Activated gamma-delta T cell treated with anti-CD3 and anti-CD28 coated beads, Interleukin-2, amount 50 U/mL, for 16 hours (primary cell): ENCODE measurements around the gene PHACTR3.
"Not testable (repeated sequence)": the region's sequence is repeated elsewhere in the genome, so short reads cannot be mapped to it uniquely, and the experiment has no call there.

Source experiments
- DNase-seq: peaks from one replicate; pipeline ENCODE4 v3.0.0-alpha.2; 2020; ENCODE audit warnings: low read depth

PHACTR3 gene

GRCh38 chr20:59829054-59829785, 224.9 kb downstream of the PHACTR3 start:
- no peak for DNase-seq

- DNase-seq = no peak
These were observed 225.7 kb downstream of the PHACTR3 start for GRCh38 chr20:59829786-59830664.

- no peak for DNase-seq
These were observed 226.3 kb downstream of the PHACTR3 start for GRCh38 chr20:59830665-59831023.

GRCh38 chr20:59831024-59831915, 226.9 kb downstream of the PHACTR3 start:
- DNase-seq = no peak

GRCh38 chr20:59831916-59832270, 227.6 kb downstream of the PHACTR3 start:
- DNase-seq = no peak

GRCh38 chr20:59832406-59833363, 228.3 kb downstream of the PHACTR3 start:
- DNase-seq = no peak

- no peak for DNase-seq
These were observed 230.7 kb downstream of the PHACTR3 start for GRCh38 chr20:59835057-59835447.

GRCh38 chr20:59835448-59836395, 231.4 kb downstream of the PHACTR3 start:
- DNase-seq = no peak

- no peak for DNase-seq
These were observed 232.4 kb downstream of the PHACTR3 start for GRCh38 chr20:59836767-59837166.

GRCh38 chr20:59837623-59838394, 233.5 kb downstream of the PHACTR3 start:
- DNase-seq = no peak

GRCh38 chr20:59839400-59839799, 235.1 kb downstream of the PHACTR3 start:
- DNase-seq = no peak

- DNase-seq = no peak
These were observed 241.1 kb downstream of the PHACTR3 start for GRCh38 chr20:59845472-59845871.

- no peak for DNase-seq
These were observed 243.8 kb downstream of the PHACTR3 start for GRCh38 chr20:59848182-59848581.

GRCh38 chr20:59850018-59850641, 245.8 kb downstream of the PHACTR3 start:
- DNase-seq = no peak

GRCh38 chr20:59856526-59856925, 252.2 kb downstream of the PHACTR3 start:
- DNase-seq = not testable (repeated sequence)

- DNase-seq = not testable (repeated sequence)
These were observed 252.6 kb downstream of the PHACTR3 start for GRCh38 chr20:59856941-59857340.

GRCh38 chr20:59857966-59858365, 253.6 kb downstream of the PHACTR3 start:
- no peak for DNase-seq

- no peak for DNase-seq
These were observed 254.1 kb downstream of the PHACTR3 start for GRCh38 chr20:59858425-59858824.

- DNase-seq = no peak
These were observed 257.1 kb downstream of the PHACTR3 start for GRCh38 chr20:59861401-59861800.
